NCI-H1092 treated with DMSO at 0.1 percent for 48 hours (cell line): Measurements from ENCODE around the gene KCNK13.

ENCODE experiments used
- DNase-seq: peaks from one replicate; lab custom pipeline; 2025; lab: John Stamatoyannopoulos, UW

Gene KCNK13

GRCh38 chr14:90132821-90133570, 71.2 kb downstream of the KCNK13 start:
- DNase-seq, result no peak

- DNase-seq, result no peak
These were observed 75.1 kb downstream of the KCNK13 start for GRCh38 chr14:90136904-90137303.

GRCh38 chr14:90137807-90138206, 76.0 kb downstream of the KCNK13 start:
- DNase-seq, result no peak

DNA sequence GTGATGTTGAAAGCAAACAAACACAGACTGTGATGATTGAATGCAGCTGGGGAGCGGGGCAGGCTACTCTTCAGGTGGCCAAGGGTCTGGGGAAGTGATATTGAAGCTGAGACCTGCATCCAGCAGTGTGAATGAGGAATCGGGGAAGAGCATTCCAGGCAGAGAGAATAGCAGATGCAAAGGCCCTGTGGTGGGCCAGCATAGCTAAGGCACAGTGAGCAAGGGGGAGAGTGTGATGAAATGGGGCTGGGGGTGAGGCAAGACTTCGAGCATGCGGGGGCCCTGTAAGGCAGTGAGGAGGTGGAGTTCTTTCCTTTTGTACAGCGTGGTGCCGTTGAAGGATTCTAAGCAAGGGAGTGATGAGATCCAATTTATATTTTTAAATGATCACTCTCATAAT, 77.4 kb downstream of the KCNK13 start:
- DNase-seq, result no peak

GRCh38 chr14:90140298-90140955, 78.6 kb downstream of the KCNK13 start:
- DNase-seq, result no peak

GRCh38 chr14:90140956-90141316, 79.1 kb downstream of the KCNK13 start:
- no peak for DNase-seq

- no peak for DNase-seq
These were observed 91.6 kb downstream of the KCNK13 start for GRCh38 chr14:90153429-90153828.

- no peak for DNase-seq
These were observed 92.3 kb downstream of the KCNK13 start for GRCh38 chr14:90154110-90154509.

GRCh38 chr14:90159146-90159545, 97.4 kb downstream of the KCNK13 start:
- no peak for DNase-seq

GRCh38 chr14:90159688-90160087, 97.9 kb downstream of the KCNK13 start:
- DNase-seq, result no peak

GRCh38 chr14:90161129-90161528, 99.3 kb downstream of the KCNK13 start:
- no peak for DNase-seq

DNA sequence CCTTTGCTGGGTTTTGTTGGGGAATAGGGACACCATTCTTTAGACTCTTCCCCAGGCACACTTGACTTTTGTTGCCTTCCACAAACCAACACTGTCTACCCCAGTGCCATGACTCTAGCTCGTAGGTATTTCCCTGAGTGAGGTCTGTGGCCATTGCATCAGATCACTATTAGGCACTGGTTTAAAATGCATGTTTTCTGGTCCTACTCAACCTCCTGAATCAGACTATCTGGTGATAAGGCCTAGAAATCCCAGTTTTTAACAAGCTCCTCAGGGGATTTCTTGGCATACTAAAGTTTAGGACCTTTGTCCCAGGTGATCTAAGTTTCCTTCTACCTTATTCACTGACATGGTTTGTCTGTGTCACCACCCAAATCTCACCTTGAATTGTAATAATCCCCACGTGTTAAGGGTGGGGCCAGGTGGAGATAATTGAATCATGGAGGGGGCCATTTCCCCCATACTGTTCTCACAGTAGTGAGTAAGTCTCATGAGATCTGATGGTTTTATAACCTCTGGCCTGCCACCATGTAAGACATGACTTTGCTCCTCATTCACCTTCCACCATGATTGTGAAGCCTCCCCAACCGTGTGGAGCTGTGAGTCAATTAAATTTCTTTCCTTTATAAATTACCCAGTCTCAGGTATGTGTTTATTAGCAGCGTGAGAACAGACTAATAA, 106.8 kb downstream of the KCNK13 start:
- DNase-seq, result no peak

DNA sequence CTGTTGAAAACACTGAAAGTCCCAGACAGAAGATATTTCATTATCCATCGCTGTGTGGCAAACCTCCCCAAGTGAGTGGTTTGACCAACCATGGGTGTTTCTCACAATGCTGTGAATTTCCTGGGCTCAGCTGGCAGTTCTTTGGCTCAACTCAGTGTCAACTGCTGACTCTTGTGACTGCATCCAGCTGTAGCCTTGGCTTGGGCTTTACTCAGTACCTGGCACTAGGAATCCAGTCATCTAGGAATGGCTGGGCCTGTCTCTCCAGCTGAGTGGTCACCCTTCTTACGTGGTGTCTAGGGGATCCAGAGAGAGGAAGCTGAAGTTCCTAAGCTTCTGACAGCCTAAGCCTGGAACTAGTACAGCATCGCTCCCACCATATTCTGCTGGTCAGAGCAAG, 113.8 kb downstream of the KCNK13 start:
- no peak for DNase-seq

GRCh38 chr14:90177539-90178189, 115.9 kb downstream of the KCNK13 start:
- DNase-seq, result no peak

- DNase-seq, result no peak
These were observed 117.6 kb downstream of the KCNK13 start for GRCh38 chr14:90179357-90179756.

DNA sequence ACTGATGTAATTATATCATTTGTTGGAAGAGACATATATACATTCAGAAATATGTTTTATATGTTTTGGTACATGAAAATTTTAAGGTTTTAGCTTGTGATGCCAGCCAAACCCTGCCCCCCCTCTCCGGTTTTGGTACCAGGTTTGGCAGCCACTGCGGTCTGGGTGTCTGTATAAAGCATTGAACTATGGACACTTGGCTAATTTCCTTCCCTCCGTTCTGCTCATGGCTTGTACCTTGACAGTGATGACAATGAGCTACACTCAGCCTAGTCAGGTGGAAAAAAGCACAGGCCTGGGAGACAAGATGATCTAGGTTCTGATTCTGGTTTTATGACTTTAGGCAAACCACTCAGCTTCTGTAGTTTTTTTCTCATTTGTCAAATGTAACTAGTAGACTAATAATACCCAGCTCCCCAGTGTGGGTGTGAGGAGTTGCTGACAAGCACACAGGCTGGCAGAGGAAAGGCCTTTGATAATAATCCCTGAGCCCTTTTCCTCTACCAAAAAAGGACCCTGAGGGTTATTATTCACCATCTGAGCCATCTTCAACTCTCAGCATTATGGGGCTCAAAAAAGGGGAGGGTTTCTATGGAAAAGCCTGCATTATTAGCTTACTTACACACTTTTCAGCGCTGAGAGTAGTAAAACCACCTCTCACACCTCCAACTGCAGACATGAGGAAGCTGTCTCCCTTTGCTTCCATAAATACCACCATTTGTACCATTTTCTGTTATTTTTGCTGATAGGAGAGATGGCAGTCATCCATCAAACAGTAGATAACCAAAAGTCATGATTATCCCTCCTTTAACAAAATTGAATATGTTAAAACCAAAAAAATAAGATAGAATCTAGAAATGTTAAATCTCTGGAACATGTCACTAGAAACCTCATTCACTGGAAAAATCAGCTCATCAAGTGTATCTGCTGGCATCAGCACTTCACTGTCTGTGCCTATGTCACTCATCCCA, 118.3 kb downstream of the KCNK13 start:
- no peak for DNase-seq

- no peak for DNase-seq
These were observed 122.3 kb downstream of the KCNK13 start for GRCh38 chr14:90184094-90184493.

DNA sequence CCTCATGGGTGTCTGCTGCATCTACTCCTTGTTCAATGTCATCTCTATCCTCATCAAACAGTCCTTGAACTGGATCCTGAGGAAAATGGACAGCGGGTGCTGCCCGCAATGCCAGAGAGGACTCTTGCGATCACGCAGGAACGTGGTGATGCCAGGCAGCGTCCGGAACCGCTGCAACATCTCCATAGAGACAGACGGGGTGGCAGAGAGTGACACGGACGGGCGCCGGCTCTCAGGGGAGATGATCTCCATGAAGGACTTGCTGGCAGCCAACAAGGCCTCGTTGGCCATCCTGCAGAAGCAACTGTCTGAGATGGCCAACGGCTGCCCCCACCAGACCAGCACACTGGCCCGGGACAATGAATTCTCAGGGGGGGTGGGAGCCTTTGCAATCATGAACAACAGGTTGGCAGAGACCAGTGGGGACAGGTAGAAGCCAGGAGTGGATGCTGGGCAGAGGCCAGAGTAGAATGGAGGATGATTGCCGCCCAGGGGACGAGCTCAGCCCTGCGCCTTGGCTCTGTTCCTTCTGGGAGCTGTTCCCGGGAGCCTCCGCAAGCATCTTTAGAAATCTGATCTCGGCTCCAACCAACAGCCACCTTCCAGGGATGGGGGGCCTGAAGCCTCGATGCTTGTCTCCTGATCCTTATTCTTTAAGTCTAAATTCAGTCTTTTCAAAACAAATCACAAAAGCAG, 122.9 kb downstream of the KCNK13 start:
- DNase-seq, result no peak

DNA sequence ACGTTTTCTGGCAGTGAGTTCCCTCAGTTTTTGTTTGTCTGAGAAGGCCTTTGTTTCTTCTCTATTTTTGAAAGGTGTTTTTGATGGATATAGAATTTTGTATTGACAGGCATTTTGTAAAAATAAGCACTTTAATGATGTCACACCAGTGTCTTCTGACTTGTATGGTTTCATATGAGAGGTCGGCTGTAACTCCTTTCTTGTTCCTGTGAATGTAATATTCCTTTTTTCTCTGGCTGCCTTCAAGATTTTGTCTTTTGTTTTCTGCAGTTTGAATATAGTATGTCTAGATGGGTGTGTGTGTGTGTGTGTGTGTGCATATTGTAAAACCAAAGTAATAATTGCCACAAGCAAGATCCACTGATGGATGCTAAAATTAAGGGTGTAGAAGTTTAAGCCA, 126.8 kb downstream of the KCNK13 start:
- DNase-seq, result no peak

DNA sequence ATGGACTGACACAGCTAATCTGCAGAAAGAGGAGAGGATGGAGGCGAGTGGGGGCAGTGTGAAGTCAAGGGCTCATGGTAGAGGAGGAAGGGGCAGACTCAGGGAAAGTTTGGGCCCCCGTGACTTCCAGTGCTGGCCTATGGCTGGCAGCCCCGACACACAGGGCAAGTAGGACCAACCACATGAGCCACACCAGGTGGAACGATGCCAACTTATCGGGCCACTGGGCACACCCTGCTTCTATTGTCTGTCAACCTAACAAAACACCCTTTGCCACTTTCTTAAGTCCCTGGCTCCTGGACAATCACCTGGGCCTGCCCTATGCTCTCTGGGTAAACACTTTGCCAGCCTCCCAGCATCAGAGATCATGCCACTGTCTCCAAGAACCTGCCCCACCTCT, 129.4 kb downstream of the KCNK13 start:
- DNase-seq, result no peak

DNA sequence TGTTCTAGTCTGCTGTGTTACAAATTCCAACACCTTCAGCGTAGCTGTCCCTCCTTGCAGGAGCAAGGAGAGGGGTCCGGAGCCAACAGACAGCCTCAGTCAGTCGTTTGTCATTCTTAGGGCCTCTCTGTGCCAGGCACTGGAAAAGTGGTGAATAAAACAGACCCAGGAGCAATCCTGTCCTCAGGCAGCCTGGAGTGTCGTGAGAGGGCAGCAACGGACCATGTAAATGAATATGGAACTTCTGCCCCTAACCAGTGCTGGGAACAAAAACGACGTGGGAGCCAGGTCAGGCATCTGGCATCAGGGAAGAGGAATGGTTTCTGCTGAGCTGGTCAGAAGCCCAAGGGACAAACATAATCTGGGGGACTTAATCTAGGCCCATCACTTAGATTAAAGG, 129.8 kb downstream of the KCNK13 start:
- DNase-seq, result no peak
